Nucleus accumbens (tissue), 56 donors: ENCODE measurements around the gene UTS2.
A peak's percentile ranks its signal among the peaks of the same experiment; 100 is the strongest.

ENCODE experiments used
- DNase-seq, 56 donors: peaks; one replicate each; lab custom pipeline; 2025; lab: John Stamatoyannopoulos, UW

Gene UTS2

DNA sequence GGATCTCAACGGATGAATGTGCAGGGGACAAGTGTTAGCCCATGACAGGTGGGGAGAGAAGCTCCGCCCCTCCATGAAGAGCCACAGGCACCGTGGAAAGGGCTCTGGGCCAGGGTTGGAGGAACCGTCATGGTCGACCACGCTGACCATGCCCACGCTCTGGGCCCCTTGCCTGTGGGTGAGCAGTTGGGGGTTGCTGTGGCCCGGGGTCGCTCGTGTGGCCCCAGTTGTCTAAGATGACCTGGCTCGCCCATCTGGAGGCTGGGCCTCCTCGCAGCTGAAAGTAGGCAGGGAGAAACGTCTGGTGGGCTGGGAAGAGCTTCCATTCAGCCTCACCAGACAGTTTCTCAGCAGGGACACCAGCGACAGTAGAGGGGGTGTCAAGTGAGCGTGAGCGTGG lies 13.1 kb upstream of the UTS2 start:
- DNase-seq, result no peak

DNA sequence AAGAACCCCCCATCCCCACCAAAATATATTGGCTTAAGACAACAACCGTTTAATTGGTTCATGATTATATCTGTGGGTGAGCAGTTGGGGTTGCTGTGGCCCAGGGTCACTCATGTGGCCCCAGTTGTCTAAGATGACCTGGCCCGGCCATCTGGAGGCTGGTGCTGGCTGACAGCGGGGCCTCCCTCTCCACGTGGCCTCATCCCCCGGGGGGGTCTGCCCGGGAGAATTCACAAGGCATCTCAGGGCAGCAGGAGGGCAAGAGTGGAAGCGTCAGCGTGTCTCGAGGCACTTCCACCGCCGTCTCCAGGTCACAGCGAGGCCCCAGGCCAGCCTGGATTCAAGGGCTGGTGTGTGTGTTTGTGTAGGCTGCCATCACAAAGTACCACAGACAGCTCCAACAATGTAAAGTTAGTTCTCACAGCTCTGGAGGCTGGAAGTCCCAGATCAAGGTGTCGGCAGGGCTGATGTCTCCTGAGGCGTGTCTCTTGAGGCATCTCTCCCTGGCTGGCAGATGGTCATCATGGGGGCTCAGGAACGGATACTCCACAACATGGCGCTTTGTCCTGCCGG lies 11.0 kb upstream of the UTS2 start:
- no peak for DNase-seq

DNA sequence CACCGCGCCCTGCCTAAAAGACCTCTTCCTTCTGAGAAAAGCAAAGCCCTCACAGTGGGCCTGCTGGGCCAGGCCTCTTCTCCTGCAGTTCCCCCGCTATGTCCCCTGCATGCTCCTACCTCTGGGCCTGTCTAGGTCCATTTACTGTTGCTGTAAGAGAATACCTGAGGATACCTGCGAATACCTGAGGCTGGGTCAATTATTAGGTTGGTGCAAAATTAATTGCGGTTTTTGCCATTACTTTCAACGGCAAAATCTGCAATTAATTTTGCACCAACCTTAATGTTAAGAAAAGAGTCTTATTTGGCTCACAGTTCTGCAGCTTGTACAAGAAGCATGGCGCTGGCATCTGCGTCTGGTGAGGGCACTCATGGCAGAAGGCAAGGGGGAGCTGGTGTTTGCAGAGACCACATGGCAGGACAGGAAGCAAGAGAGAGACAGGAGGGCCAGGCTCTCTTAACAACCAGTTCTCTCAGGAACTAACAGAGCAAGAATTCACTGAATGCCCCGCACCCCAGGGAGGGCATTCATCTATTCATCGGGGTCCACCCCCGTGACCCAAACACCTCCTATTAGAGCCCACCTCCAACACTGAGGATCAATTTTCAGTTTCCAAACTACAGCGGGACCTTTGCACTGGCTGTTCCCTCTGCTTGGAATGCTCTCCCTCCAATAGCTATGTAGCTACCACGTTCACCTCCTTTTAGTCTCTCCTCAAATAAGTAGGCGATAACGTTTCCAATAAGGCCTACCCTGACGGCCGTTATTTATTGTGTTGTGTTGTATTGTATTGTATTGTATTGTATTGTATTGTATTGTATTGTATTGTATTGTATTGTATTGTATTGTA lies 9.6 kb upstream of the UTS2 start:
- no peak for DNase-seq

DNA sequence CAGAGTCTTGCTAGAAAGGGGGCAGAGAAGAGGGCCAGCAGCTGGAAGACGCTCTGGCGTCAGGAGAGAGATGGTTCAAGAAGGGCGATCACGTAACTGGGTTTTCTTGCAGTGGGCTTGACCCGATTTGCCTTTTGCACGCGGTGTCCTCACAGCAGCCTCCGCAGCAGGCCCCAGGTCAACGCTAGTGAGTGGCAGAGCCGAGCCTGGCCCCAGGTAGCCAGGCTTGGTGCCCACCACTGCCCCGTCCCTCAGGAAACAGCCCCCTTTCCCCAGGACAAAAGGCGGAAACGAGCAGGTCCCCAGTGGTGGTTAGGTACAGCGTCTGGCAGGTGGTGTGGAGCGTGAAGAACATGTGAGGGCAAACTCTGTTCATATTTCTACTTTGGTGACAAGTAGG lies 8.6 kb upstream of the UTS2 start:
- no peak for DNase-seq

DNA sequence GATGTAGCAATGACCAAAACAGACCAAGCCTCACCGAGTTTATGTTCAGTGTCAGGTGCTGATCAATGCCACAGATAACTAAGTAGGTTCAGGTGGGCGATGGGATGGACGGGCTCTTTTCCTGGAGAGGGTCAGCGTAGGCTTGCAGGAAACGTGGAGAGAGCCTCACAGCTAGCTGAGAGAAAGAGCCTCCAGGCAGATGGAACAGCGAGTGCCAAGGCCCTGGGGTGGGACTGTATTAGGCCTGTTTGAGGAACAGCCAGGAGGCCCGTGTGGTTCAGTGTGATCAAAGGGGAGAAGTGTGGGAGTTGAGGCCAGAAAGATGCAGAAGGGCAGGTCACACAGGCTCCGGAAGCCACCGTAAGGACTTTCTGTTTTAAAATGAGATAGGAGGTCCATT lies 7.3 kb upstream of the UTS2 start:
- no peak for DNase-seq

DNA sequence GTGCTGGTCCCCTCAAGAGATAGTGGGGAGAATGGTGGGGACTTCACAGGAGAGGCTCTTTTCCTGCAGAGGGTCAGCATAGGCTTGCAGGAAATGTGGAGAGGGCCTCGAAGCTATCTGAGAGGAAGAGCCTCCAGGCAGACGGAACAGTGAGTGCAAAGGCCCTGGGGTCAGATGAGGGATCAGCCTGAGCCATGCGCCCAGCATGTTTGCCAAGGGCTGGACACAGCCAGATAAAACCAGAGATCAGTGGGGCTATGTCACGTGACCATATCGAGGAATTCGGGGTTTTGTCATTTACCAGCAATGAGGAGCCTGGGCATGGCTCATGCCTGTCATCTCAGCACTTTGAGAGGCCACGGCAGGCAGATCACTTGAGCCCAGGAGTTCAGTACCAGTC lies 6.5 kb upstream of the UTS2 start:
- DNase-seq, result no peak

DNA sequence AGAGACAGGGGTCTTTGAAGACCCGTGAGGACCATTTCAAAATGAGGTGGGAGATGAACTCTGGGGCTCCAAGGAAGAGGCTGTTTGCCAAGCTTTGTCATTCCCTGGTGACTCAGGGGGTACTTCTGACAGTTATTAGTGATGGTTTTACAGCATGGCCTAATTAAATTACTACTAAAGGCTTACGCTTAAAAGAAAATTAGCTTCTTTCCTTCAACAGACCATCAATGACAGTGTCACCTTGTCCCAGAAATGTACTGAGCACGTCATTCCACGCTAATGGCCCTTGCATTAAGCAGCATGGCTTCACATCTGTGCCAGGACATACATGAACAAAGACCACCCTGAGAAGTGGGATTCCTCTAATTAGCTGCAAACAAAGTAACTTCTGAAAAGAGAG lies 5.1 kb upstream of the UTS2 start:
- no peak for DNase-seq

DNA sequence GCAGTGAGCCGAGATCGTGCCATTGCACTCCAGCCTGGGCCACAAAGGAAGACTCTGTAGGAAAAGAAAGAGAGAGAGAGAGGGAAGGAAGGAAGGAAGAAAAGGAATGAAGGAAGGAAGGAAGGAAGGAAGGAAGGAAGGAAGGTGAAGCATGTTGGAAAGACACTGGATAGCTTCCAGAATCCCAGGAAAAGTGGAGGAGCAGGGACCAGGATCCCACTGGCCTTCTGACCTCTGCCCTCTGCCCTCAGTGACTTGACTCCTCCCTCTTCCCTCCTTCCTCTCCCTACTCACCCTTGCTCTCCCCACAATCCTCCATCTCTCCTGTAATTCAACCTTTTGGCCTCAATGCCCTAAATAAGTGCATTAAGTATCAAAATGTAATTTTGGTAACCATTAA lies 4.1 kb upstream of the UTS2 start:
- no peak for DNase-seq

DNA sequence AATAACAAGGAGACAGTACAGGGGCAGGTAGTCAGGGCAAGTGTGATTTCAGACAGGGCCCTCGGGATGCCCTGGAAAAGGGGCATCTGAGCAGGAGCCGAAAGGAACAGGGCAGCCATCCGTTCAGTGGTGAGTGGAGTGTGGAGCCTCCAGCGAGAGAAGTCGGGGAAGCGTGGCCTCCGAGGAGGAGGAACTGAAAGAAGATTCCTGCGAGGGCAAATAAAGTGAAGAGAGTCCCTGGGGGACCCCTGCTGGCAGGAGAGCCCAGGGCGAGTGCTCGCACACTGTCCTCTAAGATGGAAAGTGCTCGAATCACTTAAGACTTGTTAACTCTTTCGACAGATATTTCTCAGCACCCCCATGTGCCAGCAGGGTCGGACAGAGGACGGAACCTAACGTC lies 3.5 kb upstream of the UTS2 start:
- peak in 3 of 56 donors; percentile 0 to 28 (median 10) for DNase-seq

DNA sequence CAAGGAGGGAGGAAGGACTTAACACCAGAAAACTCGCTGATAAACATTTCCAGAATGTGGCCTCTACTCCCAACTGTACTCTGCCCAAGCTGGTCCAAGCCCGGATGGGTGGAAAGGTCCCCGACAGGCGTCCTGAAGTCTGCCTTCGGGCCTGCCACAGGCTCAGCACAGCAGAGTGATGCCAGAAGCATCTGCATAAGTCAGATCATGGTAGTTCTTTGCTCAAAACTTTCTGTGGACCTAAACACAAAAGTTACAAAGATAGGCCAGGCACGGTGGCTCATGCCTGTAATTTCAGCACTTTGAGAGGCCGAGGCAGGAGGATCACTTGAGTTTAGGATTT lies 790 bp upstream of the UTS2 start:
- DNase-seq, result no peak

DNA sequence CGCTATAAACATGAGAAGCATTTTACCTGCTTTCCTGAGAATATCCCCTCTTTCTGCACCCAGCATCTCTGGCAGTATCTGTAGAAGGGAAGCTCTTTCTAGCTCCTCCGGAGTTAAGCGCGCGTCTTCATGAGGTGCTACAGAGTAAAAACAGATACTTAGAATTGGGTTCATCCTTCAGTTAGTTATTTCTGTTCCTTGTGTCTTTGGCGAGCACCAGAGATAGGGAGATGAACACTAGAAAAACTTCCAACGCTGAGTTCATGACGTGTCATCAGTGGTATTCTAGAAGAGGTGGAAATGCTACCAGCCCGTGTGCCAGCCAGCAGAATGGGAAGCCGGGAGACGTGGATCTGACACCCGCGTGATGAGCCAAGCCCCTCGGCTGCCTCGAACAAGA lies 2.1 kb downstream of the UTS2 start:
- DNase-seq, result no peak

DNA sequence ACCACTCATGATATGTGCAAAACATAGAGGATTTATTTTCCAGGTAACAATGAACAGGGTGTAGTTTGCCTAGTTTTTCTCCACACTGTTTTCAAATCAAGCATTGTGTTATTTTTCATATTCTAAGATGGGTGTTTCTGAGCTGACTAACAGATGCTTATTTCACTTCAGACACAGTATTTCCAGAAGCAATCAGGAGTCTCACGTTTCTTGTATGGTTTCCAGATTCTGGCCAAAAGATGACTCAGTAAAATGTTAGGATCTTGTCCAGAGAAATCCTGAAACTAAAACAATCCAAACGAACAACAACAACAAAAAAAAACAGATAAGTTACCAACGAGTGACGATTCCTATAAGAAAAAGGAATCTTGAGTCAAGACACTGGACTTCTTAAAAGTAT lies 5.3 kb downstream of the UTS2 start:
- DNase-seq, result no peak

DNA sequence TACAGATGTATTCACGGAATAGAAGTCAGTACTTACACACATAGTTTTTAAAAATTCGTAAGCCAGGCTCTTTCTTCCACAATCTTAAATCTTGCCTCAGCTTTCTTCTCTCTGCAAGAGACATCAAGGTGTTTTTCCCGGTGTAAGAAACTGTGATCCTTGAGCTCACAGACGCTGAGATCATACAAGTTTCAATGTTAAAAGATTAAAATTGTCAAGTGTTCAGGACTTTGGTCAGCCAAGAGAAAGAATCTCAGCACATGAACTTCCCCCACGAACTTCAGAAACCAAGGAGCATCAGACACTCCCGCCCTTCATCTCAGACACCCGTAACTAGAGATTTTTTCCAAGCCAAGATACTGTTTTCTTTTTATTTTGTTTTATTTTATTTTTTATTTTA lies 6.2 kb downstream of the UTS2 start:
- DNase-seq, result no peak

DNA sequence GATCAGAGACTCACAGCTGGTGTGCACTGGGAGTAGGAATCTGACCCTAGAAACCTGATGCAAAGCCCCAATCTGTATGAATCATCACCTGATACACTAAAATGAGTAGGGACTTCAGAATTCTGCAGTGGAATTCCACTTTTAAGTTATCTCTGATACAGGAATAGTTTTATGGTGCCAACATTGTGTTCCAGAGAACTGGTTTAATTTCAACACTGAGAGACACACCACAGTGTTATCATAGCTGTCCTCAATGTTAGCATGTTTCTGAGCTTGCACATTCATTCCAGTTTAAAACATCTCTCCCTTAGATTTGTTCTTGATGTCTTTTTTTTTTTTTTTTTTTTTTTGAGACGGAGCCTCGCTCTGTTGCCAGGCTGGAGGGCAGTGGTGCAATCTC lies 7.1 kb downstream of the UTS2 start:
- no peak for DNase-seq

DNA sequence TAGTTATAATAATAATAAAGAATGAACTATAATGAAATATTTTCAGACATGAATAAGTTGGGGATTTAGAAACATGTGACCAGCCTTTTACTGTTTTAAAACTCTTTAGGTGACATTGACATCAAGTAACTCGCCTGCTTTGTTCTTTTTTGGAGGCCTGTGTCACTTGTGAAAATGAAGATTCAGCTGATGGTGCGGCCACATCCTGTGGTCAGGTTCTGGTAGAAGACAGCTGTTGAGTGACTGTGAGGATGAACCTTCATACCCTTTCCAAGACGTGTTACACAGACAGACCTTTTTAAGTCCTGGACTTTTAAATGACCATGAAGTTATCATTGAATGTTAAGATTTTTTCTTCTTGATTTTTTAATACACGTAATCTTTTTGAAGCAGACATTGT lies 10.3 kb downstream of the UTS2 start:
- no peak for DNase-seq

DNA sequence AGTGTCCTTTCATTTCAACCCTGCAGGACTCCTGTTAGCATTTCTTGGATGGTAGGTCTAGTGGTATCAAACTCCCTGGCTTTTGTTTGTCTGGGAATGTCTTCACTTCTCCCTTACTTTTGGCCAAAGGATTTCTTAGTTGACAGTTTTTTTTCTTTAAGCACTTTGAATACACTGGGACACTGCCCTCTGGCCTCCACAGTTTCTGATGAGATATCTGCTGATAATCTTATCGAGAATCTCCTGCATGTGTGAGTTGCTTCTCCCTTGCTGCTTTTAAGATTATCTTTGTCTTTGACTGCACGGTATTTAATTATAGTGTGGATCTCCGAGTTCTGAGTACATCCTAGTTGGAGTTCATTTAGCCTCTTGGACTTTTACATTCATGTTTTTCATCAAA lies 13.3 kb downstream of the UTS2 start:
- DNase-seq, result no peak

DNA sequence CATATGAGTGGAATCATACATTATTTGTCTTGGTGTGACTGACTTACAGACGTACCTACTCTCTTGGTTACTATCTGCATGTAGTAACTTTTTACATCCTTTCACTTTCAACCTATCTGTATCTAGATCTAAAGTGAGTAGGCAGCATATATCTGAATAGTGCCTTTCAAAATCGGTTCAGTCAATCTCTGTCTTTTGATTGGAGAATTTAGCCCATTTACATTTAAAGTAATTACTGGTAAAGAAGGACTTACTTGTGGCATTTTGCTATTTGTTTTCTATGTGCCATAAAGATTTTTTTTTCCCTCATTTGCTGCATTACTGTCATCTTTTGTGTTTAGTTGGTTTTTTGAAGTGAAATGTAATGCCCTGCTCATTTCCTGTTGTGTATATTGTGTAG lies 14.2 kb downstream of the UTS2 start:
- DNase-seq, result no peak

DNA sequence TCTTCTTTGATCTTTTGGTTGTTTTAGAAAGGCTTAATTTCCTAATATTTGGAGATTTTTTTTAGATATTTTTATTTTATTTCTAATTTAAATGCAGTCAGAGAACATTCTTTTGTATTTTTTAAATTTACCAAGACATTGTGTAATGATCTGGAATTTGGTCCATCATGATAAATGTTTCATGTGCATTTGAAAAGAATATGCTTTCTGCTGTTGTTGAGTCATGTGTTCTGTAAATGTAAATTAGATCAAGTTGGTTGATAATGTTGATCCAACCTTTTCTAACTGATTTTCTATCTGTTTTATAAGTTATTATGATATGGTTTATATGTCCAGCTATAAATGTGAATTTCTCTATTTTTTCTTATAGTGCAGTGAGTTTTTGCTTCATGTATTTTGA lies 19.8 kb downstream of the UTS2 start:
- no peak for DNase-seq

DNA sequence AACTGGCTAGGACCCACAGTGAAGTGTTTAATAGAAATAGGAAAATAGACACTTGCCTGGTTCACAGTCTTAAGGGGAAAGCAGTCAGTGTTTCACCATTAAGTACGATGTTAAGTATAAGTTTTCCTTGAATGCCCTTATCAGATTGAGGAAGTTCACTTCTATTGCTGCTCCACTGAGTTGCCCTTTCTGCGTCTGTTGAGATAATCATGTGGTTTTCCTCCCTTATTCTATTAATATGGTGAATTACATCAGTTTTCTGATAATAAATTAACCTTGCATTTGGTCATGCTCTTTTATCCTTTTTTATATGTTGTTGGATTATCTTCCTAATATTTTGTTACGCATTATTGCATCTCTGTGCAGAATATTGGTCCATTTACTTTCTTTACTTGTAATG lies 21.4 kb downstream of the UTS2 start:
- no peak for DNase-seq

DNA sequence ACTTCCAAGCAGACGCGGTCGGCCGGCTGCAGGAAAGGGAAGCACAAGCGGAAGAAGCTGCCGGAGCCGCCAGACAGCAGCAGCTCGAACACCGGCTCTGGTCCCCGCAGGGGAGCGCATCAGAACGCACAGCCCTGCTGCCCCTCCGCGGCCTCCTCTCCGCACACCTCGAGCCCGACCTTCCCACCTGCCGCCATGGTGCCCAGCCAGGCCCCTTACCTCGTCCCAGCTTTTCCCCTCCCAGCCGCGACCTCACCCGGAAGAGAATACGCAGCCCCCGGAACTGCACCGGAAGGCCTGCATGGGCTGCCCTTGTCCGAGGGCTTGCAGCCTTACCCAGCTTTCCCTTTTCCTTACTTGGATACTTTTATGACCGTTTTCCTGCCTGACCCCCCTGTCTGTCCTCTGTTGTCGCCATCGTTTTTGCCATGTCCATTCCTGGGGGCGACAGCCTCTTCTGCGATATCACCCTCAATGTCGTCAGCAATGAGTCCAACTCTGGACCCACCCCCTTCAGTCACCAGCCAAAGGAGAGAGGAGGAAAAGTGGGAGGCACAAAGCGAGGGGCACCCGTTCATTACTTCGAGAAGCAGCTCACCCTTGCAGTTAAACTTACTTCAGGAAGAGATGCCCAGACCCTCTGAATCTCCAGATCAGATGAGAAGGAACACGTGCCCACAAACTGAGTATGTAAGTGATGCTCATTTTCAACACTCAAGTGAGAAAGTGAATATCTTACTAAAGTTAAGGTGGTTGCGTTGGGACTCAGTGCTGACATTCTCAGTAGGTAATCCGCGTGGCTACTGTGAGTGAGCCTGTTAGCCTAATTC lies 25.5 kb downstream of the UTS2 start:
- peak in 2 of 56 donors; percentile 2 to 14 for DNase-seq

DNA sequence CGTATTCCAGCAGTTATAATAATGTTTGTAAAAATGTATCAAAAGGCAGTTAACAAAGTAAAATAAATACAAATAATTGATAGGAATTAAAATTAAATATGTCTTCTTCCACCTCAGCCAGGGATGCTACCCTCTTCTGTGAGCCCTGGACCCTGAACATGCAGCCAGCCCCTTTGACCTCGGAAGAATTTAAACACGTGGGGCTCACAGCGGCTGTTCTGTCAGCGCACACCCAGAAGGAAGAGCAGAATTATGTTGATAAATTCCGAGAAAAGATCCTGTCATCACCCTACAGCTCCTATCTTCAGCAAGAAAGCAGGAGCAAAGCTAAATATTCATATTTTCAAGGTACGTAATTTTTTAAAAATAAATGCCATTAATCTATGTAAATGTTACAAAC lies 26.5 kb downstream of the UTS2 start:
- DNase-seq, result no peak

DNA sequence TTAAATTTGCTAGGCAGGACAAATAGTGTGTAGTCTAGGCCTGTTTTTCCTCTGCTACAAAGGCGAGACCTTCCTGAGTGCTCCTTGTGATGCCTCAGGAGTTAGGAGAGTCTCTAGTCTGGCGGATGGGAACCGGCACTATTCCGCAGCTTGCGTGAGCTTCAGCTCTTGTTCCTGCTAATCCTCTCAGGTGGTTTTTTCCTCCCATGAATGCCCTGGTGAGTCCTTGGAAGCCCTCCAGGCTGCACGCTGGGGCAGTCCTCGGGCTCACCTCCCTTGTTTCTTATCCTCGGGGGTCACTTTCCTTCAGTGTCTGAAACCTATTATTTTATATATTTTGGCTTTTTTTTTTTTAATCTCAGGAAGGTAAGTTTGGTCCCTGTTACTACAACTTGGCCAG lies 28.2 kb downstream of the UTS2 start:
- DNase-seq, result no peak
